Fibroblast of peridontal ligament (primary cell): Measurements from ENCODE around the gene CUL1.
"Not testable (repeated sequence)": the region's sequence is repeated elsewhere in the genome, so short reads cannot be mapped to it uniquely, and the experiment has no call there.

Source experiments
- DNase-seq: peaks from one replicate; pipeline ENCODE4 v3.0.0-alpha.2; 2010; ENCODE audit errors: extremely low read depth

Gene CUL1

GRCh38 chr7:148697256-148698006 is 1.3 kb upstream of the CUL1 start:
- DNase-seq = peak; percentile 45

DNA sequence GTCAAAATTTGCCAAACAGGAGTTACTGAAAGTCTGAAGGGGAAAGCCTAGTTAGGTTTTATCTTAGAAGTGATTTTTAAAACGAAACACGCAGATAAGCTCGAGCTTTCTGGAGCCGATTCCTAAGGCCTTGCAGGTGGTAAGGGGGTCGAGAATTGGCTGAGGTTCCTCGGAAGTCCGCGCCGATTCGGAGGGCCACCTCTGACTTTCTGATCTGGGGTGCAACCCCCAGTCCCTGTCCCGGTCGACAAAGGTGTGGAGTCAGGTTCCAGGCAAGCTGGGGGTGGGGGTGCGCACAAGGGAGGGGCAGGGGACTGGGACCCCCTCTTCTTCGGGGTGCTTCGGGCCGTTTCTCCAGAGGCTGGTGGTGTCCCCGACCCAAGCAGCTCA is 701 bp upstream of the CUL1 start:
- no peak for DNase-seq

DNA sequence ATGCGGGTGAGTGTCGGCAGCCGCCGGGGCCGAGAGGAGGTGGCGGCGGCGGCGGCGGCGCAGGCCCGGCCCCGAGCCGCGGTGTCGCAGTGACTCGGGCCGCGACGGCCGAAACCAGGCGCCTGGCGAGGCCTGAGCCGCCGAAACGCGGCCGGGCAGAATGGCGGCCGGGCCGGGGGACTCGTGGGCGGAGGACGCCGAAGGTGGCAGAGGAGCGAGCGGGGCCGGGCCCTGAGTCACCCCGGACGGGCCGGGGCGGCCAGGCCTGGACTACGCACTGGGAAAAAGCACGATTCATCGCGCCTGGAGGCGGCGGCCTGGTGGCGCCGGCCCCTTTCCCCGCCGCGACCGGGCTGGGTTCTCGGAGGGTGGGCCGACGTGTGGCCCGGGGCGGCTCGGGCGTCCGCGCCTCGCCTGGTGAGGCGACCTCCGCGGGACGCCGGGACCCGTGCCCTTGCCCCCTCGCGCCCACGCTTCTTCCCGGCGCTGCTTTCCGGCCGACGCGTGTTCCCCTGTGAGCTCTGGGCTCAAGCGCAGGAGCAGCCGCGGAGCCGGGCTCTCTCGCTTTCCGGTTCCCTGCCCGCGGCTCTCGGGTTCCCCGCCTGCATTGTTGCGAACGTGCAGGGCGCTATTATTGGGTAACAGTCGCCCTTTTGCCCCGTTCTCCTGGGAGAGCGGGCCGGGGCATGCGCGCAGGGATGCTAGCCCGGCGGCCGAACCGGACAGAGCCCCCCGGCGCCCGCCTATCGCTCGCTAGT is 500 bp downstream of the CUL1 start:
- DNase-seq = peak; percentile 36

DNA sequence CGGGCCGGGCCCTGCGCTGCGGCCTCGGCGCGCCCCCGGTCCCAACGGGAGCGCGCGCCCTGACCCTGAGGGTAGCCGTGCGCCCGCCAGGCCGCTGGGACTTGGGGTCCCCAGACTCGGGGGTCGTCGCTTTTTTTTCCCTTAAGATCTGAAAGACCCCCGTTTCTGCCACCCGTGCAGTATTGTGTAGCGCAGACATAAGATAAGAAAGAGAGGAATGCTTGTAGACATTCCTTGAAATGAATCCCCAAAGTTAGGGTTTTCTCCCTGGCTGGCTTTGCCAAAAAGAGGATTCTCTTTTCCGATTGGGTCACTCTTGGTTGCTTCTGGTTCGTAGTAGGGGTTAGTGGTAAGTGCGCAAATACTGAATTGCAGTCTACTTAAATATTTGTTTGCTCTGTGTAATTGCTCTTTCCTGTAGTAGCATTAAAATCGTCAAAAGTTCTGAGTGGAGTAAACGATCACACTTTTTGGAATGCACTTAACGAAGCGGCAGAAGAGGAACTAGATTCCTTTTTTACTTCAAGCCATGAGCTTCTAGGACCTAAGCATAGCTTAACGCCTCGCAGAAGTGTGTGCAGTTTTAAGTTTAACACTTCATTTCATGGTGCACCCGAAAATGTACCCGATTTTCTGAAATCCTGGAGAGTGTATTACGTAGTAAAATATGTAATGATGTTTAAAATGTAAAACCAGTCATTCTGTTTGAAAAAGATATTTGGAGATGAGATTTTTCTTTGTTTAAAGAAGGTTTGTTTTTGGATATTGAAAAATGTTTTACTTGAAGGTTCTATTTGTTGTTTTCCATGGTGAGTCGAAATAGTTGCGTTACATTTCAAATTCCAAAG is 1.3 kb downstream of the CUL1 start:
- peak; percentile 63 for DNase-seq

GRCh38 chr7:148700661-148701064 is 2.0 kb downstream of the CUL1 start:
- no peak for DNase-seq

DNA sequence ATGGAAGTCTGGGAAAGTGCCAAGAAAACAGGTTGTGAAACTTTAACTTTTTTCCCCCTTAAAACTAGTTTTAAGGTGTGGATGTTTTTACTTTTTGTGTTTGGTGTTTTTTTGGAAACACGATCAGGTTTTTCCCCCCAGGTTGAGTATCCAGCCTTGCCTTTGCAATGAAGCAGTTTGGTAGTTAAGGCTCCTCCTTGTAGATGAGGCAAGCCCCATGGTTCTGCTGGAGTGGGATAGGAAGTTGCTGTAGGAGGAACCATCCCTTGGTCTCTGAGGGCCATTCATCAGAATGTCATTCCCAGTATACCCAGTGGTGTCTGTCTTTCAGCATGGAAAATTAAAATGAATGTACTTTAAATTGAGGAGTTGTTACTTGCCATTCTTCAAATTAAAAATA is 2.7 kb downstream of the CUL1 start:
- DNase-seq = peak; percentile 17

GRCh38 chr7:148702876-148703670 is 4.4 kb downstream of the CUL1 start:
- peak; percentile 18 for DNase-seq

- DNase-seq = not testable (repeated sequence)
Observed at GRCh38 chr7:148703671-148703962, 4.9 kb downstream of the CUL1 start.

DNA sequence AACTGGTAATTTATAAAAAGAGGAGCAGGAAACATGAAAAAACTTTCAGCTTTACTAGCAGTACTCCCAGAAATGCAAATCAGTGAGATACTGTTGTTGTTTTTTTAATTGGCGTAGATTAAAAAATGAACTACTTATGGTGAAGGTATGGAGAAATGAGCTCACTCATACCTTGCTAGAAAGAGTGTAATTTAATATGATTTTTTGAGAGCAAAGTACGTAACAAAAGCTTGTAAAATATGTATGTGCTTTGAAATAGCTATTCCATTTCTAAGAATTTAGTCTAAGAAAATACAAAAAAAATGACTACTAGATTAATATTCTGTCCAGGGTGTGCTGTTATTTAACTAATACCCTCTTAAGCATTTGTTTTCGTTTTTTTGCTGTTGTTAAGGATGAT is 5.5 kb downstream of the CUL1 start:
- DNase-seq = no peak

DNA sequence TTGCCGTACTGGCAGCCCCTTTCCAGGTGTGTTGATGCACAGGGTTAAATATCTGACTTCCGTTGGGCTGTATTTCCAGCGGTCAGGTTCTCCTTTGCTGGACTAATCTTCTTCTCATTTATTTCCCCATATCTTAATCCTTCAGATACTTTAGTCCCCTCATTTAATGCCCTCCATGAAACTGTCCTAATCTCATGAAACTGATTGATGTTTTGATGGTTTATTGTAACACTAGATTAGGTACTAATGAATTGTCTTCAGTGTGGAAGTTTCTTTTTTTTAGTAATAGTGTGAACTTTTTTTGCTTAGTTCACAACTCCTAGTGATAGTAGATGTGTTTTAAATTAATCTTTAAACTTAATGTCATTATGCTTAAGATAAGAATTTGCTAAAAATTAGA is 6.3 kb downstream of the CUL1 start:
- no peak for DNase-seq

DNA sequence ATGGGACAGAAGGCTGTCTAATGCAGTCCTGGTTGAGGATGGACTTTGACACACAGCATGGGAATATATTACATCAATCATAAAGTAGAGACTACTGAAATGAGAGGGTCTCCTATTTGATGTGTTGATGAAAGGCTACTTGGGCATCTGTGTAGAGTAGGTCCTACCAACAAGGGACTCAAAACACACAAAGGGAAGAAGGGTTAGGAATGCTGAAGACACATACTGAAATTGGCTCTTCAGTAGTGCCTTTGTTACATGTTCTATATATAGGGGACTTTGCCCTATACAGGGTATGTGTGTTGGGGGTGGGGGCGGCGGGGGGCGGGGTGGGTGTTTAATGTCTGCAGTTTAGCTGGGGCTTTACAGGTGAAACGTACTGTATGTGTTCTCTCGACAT is 7.7 kb downstream of the CUL1 start:
- DNase-seq = no peak

DNA sequence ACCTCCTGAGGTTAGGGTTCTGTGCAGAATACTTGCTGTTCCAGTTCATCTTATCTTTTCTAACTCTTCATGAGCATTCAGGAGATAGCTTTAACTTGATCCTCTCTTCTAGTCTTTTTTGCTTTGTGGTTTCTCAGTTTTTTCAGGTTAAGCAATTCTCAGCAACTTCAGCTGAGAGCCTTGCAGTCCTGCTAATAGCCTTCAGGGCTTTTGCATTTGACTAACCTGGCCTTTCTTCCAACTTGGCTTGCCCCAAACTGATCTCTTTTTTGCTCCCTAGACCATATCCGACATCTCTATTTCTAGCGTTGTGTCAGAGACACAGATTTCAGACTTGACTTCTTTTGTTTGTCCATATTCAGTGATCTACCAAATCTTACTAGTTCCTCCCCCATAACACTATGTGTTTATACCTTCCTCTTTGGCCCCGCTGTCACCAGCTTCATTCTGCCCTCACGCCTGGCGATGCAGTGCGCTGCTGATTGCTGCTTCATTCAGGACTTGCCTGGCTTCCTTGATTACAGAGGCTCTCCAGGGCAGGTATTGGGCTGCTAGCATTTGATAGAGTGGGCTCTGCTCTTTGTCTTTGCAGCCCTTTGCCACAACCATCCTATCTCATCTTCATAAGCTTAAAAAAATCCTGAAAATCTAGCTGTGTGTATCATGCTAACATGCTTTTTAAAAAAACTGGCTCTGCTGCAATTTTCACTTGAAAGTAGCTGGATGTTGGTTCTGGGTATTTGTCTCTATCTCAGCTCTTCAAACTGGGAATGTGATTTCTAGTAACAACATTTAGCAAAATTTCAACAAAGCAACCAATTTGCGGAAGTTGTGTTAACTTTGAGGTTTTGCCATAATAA is 9.6 kb downstream of the CUL1 start:
- DNase-seq = no peak

DNA sequence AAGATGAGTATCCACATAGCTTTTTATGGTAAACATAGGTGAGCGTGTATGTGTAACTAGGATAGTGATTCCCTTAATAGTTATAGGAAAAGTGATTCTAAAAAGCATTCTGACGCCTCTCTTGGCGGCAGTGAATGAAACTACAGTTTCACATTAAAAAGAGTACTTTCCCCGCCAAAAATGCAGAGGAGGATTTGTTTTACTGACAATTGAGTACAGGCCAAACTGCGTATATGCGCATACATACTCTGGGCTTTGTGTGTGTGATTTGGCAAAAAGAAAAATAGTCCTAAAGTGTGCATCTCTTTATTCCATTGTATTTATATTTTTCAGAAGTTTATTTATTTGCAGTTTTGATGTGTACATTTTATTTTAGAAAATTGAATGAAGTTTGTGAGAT is 10.3 kb downstream of the CUL1 start:
- no peak for DNase-seq

DNA sequence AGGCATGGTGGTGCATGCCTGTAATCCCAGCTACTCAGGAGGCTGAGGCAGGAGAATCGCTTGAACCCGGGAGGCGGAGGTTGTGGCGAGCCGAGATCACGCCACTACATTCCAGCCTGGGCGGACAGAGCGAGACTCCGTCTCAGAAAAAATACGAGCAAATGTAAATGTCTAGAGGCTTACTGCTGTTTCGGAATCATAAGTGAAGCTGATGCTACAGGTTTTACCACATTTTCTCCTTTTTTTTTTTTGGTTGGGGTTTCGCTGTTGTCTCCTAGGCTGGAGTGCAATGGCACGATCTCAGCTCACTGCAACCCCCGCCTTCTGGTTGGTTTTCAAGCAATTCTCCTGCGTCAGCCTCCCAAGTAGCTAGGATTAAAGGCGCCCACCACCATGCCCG is 11.7 kb downstream of the CUL1 start:
- DNase-seq = not testable (repeated sequence)

- DNase-seq = no peak
Observed at GRCh38 chr7:148711191-148712102, 12.7 kb downstream of the CUL1 start.

DNA sequence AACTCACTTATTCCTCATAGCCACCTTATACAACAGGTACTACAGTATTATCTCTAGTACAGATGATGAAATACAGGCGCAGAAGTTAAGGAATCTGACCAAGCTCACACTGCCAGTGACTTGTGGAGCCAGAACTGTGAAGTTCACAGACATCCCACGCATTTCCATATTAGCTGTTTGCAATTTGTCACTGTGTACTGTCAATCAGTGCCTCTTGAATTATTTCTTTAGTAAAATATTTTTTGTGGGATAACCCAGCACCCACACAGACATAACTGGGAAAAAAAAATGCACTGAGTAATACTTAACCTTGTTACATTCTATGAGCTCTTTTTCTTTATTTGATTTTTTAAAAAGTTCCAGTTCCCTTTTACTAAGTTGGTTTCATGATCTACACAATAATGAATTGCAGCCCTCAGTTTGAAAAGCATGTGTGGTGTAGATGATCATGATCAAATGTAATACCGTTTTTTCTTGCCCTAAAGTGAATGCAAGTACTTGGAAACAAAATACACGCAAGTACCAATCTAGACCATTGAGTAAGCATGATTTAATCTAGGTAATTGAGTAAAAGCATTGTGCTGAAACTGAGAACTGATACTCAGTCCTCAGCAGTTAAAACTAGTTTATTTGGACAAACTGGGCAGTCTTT is 14.1 kb downstream of the CUL1 start:
- peak; percentile 18 for DNase-seq

DNA sequence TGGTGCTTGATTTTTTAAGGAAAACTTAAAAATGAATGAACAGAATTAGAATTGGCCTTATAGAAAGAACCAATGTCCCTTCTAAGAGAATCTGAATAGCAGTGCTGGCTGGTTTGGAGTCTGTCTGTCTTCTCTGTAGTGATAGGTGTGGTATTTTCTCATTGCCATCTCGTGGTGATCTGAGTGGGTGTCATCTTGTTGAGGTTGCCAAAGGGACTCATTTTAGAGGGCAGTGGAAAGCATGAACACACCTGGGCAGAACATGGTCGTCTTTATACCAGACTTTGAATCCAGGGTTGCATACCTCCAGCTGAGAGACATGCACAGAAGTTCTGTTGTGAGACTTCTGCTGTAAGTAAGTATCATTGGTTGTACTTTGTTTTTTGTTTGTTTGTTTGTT is 15.8 kb downstream of the CUL1 start:
- DNase-seq = no peak

DNA sequence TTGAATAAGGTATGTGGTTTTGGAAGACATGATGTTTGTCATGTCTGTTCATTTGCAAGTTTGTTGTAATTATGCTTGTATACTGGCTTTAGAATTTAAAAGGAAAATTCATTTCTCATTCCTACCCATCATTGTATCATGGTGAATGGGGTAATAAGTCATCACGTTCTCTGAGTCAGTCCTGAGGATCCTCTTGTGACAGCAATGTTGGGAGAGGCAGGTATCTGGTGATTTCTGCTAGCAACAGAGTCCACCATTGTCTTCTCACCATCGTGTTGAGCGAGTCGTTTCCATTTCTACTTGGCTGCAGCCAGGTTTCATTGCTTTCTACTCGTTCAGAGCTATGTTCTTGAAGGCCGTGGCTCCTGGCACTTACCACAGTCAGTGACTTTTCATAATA is 16.3 kb downstream of the CUL1 start:
- no peak for DNase-seq

DNA sequence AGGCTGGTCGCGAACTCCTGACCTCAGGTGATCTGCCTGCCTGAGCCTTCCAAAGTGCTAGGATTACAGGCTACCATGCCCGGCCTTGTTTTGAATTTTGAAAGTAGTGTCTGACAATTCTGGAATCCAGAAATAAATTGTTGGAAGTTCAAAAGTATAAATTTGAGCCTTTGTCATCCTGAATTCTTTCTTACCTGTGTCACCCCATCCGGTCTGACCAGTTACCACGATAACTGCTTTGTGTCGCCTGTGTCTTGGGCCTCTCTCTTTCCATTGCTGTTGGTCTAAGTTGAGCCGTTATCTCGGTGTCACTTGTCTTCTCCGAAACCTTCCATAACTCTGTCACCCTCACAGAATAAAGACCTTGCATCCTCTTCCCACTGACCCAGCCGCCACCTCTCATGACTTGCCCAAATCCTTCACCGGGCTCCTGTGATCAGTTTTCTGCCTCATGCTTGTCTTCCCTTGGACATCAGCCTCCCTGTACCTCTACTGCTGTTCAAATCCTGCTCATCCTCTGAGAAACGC is 18.6 kb downstream of the CUL1 start:
- DNase-seq = no peak
